ENCODE results near the gene NDRG3.
"Not testable (repeated sequence)": the region's sequence is repeated elsewhere in the genome, so short reads cannot be mapped to it uniquely, and the experiment has no call there.

The NDRG3 gene

DNA sequence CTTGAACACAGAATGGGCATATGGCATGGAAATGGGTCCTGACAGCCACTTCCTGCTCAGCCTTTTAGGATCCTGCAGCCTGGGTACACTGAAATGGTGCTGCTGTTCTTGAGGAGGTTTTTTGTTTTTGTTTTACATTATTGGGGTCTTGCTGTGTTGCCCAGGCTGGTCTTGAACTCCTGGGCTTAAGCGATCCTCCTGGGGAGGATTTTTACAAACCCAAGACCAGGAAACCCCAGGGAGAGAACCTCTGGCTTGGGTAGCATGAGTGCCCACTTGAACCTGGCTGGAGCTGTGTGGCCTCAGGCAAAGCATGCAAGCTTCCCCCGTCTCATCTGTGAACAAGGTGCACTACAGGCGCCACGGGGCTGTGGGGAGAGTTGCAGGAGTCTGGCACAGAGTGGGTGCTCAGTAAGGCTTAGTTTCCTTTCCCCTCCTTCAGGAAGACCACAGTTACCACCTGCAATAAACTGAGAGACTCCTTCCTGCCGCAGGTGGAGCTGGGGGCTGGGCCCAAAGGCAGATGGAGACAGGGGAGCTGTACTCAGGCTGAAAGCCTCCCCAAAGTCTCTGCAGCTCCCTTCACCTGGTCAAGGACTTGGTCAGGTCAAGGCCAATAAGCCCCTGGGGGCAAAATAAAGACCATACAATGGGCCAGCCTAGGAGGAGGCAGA lies 101.7 kb downstream of the NDRG3 start:
- no peak for DNase-seq (ENCODE audit: low spot score)

DNA sequence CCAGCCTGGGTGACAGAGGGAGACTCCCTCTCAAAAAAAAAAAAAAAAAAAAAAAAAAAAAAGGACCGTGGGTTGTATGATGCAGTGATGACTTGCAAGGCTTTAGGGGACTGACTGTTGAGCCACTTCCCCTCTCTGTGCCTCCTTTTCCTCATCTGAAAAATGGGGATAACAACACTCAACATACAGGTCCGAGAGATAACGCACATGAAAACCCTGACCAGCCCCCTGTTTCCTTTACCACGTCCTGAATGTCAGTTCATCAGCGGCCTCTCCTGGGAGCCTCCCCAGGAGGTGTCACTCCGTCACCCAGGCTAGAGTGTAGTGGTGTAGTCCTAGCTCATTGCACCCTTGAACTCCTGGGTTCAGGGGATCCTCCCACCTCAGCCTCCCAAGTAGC lies 103.8 kb downstream of the NDRG3 start:
- no peak for DNase-seq (ENCODE audit: low spot score)

DNA sequence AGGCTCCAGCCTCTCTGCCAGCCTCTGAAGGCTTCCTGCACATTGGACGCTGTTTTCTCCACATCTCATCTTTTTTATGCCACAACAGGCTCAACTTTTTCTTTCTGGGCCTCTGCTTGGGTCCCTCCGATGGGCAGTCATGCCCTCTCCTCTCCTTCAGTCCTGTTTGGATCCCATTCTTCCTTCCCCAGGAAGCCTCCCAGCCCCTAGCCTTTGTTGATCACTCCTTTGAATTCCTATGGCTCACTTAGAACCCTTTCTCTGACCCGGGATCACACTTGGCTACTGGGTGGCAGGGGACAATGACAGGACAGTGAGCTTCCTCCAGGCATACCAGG lies 104.4 kb downstream of the NDRG3 start:
- no peak for DNase-seq (ENCODE audit: low spot score)

DNA sequence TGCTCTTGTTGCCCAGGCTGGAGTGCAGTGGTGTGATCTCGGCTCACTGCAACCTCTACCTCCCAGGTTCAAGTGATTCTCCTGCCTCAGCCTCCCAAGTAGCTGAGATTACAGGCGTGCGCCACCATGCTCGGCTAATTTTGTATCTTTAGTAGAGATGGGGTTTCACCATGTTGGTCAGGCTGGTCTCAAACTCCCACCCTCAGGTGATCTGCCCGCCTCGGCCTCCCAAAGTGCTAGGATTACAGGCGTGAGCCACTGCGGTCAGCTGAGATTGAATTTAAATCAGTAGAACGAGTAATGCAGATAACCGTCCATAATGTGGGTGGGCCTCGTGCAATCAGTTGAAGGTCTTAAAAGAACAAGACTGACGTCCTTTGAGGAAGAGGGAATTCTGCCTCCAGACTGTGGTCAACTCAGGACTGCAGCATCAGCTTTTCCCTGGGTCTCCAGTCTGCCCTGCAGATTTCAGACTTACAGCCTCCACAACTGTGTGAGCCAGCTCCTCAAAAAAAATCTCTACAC lies 107.0 kb downstream of the NDRG3 start:
- not testable (repeated sequence) for DNase-seq (ENCODE audit: low spot score)

DNA sequence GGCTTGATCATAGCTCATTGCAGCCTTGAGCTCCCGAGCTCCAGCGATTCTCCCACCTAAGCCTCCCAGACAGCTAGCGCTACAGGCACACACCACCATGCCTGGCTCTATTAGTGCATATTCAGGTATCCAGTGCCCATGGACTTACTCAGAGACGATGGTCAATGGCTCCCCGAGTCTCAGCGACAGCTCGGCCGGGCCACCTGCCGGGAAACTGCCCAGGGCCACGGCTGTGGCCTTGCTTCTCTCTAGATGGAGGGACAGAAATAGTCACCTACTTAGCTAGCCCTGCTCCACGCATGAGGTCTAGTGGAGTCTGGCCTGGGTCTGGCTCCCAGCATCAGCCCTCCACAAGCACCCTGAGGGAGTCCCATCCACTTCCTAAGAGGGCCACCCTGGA lies 111.5 kb downstream of the NDRG3 start:
- no peak for DNase-seq (ENCODE audit: low spot score)

DNA sequence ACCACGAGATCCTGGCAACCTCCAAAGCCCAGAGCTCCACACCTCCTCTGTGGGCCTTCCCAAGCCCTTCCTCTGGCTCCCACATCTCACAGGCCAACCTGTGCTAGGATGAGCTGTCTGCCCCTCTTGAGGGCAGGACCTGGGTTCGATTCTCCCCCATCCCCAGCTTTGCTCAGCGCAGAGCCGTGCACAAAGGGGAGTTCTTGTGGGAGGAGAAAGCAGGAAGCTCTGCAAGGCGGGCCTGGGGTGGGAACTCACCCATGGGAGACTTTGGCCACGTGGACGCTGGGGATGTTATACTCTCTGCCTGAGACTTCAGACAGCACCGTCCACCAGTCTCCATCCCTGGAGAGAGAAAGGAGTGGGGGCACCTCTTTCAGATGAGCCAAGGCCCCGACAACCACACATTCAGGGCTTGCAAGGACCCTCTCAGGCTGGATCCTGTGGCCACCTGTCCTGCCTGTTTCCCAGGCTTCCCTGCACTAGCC lies 112.6 kb downstream of the NDRG3 start:
- DNase-seq (ENCODE audit: low spot score): no peak

DNA sequence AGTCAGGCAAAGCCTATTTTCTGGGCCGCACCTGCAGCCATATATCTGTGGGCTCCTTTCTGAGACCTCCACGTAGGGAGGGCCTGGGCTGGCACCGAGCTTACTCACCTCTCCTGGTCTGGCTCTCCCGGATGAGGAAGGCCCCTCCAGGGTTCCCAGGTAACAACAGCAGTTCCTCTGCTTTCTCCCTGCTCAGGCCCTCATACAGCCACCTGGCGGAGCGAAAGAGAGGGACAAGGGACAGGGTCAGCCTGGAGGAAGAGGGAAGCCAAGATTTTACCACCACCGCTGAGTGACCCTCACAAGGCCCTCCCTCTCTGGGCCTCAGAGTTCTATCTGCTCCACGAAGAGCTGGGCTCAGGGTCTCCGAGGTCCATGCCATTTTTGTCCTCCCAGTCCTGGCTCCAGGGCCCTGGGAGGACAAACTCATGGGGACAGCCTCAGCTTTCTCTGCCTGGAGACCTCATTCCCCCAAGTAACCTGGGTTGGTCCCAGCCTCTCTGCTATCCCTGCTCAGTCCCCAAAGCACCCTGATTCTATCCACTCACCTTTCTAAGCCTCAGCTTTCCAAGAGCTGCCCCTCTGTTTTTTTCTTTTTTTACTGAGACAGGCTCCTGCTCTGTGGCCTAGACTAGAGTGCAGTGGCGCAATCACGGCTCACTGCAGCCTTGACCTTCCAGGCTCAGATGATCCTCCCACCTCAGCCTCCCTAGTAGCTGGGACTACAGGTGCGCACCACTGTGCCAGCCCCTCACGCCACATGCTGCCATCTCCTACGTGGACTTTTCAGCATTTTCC lies 113.2 kb downstream of the NDRG3 start:
- no peak for DNase-seq (ENCODE audit: low spot score)

DNA sequence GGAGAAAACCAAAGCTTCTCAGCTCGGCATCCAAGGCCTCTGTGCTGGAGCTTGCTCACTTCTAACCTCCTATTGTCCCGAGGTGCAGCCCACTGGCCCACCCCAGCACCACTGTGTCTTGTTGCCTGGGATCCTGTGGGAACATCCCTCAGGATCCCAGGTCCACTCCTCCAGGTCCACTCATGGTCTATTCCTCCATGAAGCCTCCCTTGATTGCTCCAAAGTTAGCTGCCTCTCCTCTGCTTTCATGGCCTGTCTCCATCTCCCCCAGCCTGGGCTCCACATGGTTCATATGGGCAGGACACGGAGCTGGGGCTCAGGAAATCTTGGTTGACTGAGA lies 113.8 kb downstream of the NDRG3 start:
- DNase-seq (ENCODE audit: low spot score): no peak

DNA sequence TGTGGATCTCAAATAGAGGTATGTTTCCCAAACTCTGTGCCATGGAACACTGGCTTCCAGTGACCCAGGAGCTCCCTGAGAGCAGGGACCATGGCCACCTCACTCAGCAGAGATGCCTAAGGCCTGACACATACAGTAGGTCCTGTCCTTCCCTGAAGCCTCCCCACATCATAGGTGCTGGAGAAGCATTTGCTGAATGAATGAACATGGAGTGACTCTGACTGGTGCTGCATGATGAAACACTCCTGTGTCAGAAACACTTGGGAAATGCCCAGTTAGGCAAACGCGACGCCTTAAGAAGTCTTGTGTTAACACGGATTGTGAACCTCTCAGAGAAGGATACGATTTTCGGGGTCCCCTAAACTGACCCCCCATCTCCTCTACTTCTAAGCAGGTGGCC lies 114.2 kb downstream of the NDRG3 start:
- no peak for DNase-seq (ENCODE audit: low spot score)

DNA sequence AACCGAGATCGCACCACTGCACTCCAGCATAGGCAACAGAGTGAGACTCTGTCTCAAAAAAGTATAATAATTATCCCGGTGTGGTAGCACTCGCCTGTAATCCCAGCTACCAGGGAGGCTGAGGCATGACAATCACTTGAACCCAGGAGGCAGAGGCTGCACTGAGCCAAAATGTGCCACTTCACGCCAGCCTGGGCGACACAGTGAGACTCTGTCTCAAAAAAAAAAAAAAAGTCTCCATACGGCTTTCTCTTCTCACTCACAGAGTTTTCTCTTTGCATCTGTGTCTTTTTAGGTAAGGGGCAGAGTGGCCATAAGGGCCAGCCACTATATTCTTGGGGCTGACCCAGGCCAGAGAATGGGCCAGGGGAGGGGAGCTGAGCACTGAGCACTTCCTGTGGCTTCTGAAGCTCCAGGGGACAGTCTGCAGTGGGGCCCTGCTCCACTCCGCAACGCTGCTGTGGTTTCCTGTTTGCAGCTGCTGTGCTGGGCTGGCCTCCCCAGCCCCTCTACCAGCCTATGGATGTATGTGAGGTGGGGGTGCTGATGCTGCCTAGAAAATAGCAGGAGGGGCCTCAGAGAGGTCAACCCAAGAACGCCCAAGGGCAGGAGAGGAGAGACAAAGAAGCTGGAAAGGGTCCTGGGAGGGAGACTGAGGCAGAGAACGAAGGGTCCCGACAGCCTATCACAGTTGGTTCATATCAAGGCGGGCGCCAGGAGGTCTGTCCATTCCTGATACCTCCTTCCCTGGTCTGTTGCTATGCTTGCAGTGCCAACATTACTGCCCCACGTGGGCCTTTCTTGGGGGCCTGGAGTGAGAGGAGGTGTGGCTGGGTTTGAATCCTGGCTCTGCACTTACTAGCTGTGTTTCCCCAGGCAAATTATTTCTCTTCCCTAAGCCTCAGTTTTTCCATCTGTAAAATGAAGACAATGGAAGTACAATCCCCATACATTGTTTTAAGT lies 115.9 kb downstream of the NDRG3 start:
- no peak for DNase-seq (ENCODE audit: low spot score)

DNA sequence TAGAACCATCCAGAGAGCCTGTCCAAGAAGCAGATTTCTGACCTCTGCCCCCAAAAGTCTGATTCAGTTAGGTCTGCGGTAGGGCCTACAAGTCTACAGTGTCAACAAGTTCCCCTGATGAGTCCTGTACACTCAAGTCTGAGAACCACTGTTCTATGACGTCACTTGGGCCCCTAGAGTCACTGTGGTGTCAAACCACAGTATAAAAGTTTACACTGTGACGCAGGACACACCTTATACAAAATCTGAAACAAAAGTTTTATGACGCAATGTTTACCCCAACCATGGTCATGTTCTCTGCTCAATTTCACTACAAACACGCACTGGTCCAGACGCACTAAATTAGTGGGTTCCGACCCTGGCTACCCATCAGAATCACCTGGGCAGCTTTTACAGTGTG lies 117.8 kb downstream of the NDRG3 start:
- no peak for DNase-seq (ENCODE audit: low spot score)

DNA sequence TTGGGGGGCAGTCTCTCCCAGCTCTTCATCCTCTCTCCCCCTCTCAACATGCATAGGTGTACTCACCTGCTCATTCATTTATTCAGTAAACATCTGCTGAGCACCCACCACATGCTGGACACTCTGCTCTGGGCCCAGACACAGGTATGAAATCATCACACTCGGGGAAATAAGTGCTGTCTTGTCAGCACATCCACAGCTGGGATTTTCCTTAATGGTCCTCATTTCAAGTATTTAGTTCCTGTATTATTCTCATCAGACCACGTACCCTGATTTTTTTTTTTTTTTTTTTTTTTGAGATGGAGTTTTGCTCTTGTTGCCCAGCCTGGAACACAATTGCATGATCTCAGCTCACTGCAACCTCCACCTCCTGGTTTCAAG lies 121.0 kb downstream of the NDRG3 start:
- no peak for DNase-seq (ENCODE audit: low spot score)

DNA sequence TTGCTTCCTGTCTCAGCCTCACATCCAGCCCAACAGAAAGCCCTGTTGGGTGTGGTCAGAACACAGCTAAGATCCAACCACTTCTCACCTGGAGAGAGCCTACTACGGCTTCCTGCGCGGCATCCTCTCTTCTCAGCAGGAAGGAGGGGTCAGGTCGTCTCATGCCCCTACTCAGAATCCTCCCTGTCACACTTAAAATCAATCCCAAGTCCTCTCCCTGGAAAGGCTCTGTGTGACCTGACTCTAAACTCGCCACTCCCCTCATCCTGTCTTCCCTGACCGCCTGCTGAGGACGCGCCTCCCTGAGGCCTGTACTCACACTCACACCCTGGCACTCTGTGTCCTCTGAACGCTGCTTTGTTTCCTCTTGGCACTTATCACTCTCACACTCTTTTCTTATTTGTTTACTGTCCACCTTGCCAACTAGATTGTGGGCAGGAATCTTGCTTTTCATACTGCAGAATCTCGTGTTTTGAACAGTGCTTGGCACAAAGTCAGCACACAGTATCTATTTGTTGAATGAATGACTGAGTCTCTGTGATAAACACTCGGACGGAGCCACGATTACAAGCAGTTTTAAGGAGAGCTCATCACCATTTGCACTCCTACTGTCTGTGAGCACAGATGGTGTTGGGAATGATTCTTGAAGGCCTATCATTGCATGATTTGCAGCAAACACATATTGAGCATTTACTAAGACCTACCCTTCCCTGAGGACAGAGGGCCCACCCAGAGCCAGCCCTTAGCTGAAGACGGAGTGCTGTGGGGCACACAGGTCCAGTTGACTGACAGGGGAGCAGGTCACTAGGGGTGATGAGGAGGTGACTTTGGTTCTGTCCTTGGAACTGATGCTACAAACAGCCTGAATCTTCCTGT lies 121.6 kb downstream of the NDRG3 start:
- DNase-seq (ENCODE audit: low spot score): no peak

DNA sequence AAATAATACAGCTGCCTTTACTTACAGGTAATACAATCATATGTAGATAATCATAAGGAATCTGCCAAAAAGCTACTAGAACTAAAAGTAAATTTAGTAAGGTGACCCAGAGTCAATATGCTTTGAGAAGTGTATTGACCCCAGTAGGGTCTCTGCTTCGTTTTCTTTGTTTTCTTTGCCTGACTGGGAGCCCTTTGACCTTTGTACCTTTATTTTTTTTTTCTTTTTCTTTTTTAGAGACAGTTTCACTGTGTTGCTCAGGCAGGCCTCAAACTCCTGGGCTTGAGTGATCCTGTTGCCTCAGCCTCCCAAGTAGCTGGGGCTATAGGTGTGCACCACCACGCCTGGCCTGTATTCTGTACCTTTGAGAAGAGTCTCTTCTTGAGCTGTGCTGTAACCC lies 122.4 kb downstream of the NDRG3 start:
- DNase-seq (ENCODE audit: low spot score): no peak

DNA sequence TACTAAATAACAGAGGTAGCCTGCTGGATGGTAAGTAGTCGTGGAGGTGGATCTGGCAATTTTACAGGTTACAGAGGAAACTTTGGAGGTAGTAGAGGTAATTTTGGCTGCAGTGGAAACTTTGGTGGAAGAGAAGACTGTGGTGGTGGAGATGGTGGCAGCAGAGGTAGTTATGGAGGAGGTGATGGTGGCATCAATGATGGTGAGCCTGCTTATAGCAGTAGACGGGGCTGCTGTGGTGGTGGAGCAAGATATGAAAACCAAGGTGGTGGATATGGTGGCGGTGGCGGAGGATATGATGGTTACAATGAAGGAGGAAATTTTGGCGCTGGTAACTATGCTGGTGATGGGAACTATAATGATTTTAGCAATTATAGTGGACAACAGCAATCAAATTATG lies 125.0 kb downstream of the NDRG3 start:
- no peak for DNase-seq (ENCODE audit: low spot score)

DNA sequence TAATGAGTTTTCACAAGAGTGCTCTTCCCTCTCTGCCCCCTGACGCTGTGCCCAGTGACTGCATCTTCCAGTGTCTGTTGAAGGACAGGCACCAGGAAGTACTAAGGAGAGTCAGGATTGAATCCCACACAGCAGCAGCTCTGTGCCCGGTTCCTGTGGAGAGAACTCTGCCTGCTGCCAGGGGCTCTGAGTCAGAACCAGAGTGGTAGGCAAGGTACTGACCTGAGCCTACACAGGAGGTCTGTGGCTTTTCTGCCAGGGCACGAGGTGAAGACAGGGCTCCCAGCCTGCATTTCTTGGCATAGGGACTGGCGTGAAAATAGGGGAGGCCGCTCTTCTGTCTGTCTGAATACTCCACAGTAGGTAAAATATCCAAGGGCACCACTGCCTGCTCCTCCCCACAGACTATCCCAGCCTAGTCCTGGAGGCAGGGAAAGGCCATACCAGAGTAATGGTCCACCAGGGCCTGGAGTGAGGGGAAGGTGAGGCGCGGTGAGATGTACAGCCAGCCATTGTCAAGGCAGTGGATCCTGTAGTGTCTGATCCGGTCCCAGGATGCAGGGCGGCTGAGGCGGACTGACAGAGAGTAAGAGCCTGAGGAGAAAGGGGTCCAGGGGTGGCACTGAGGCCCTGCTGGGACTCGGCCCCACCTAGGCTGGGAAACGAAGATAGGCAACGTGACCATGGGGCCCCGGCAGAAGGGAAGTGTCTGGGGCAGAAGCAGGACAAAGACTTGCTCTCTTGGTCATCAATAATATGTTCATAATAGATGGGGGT lies 130.9 kb downstream of the NDRG3 start:
- no peak for DNase-seq (ENCODE audit: low spot score)

DNA sequence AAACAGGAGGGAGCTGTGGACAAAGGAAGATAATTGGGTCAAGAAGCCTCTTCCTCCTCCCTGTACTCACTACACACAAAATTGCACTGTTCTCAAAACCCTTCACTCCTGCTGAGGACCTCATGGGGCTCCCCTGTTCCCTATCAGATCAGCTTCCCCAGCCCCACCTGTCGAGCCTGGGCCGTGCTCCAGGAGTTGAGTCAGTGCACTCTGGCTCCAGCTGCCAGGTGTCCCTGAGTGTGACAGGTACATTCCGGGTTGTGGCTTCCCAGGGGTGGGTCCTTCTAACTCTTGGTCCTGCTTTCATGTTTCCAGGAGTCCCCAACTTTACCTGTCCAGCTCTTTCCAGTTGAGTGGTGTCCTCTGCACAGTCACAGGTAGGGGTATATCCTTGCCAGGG lies 131.9 kb downstream of the NDRG3 start:
- no peak for DNase-seq (ENCODE audit: low spot score)

DNA sequence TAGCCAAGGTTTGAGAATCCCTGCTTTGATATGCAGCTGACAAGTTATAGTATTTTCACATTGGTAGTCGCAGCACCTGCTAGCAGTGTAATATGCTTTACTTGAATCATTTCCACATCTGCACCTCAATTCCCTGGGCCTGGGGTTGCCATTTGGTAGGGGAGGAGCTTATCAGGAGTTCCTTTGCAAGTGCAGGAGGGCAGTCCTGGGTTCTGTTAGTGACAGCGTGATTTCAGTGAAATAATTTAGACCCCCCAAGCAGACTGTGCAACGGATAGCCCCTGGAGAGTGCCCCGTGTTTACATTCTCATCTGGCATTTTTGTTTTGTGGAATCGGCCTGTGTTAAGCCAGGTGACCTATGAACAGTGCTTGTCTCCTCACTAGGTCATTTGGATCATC lies 134.3 kb downstream of the NDRG3 start:
- no peak for DNase-seq (ENCODE audit: low spot score)

DNA sequence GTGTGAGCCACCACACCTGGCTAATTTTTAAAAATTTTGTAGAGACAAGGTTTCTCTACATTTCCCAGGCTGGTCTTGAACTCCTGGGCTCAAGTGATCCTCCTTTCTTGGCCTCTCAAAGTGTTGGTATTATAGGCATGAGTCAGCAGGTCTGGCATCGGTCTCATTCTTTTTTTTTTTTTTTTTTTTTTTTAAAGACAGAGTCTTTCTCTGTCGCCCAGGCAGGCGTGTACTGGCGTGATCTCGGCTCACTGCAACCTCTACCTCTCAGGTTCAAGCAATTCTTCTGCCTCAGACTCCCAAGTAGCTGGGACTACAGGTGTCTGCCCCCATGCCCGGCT lies 137.5 kb downstream of the NDRG3 start:
- DNase-seq (ENCODE audit: low spot score): not testable (repeated sequence)

DNA sequence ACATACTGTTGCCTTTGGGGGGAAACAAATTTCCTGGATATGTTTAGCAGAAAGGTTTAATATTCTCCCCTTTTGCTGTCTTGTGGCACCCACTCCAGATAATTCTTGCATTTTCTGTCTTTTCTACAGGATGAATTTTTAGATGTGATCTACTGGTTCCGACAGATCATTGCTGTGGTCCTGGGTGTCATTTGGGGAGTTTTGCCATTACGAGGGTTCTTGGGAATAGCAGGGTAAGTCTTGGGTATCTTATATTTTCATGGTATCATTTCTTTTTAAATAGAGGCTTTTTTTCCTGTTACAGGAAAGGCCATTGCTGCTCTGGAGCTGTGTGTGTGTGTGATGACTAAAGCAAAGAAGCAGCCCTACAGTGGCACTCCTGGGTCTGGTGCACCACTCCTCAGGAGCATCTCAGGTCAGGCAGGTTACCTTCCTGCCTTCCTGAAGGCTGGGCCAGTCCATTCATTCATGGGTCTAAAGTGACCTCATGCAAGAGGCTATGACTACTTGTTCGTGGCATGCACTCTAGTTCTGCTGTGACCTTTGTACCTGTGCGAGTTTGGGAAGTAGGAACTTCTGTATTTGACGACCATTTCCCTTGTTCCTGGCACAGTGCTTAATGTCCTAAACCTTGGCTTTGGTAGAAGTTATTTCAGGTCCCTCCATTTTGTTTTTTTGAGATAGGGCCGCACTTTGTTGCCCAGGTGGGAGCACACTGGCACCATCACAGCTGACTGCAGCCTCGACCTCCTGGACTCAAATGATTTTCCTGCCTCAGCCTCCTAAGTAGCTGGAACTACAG lies 138.1 kb downstream of the NDRG3 start:
- DNase-seq (ENCODE audit: low spot score): no peak

Data from AG20443 (cell line).